CD14-positive monocyte (primary cell): ENCODE data around the gene RIPK1. TPM values are rescaled to one million over a fixed set of nuclear protein-coding genes. Genes with fewer than 3 reads are reported as not detected.

Source experiments
- DNase-seq, 3 donors: peaks; one replicate each; pipeline ENCODE4 v3.0.0-alpha.2; 2011 to 2022
- H2AFZ ChIP-seq: 2 replicates; pipeline ENCODE4 v1.6.0; 2012; ENCODE audit warnings: mild to moderate bottlenecking, low read depth, low read length, inconsistent platforms; ENCODE audit not compliant: insufficient read depth, poor library complexity, severe bottlenecking
- H3K27ac ChIP-seq, 2 donors: 1 replicate in 1 of 2; 2 replicates in 1 of 2; pipeline ENCODE4 v1.5.1; 2012 to 2013; ENCODE audit warnings: low read length in 2 of 2, control low read depth in 1 of 2, inconsistent platforms in 1 of 2, low read depth in 1 of 2, mild to moderate bottlenecking in 1 of 2
- H3K27me3 ChIP-seq, 2 donors: one replicate each; pipeline versions ENCODE4 v1.6.0 to v1.6.1; 2011 to 2013; ENCODE audit warnings: low read length in 2 of 2; ENCODE audit not compliant: control insufficient read depth in 2 of 2, insufficient read depth in 2 of 2
- H3K36me3 ChIP-seq, 2 donors: replicated peaks in 1 of 2; 1 replicate in 1 of 2; 2 replicates in 1 of 2; pipeline versions ENCODE4 v1.5.1 to v1.6.1; 2012 to 2013; ENCODE audit warnings: low read length in 2 of 2, control low read depth in 1 of 2, inconsistent platforms in 1 of 2, mild to moderate bottlenecking in 1 of 2; ENCODE audit not compliant: insufficient read depth in 2 of 2, control insufficient read depth in 1 of 2
- H3K4me1 ChIP-seq, 2 donors: 1 replicate in 1 of 2; 2 replicates in 1 of 2; pipeline versions ENCODE4 v1.5.1 to v1.6.1; 2012 to 2013; ENCODE audit warnings: low read length in 2 of 2, control low read depth in 1 of 2, inconsistent platforms in 1 of 2, mild to moderate bottlenecking in 1 of 2, moderate library complexity in 1 of 2; ENCODE audit not compliant: insufficient read depth in 2 of 2, control insufficient read depth in 1 of 2
- H3K4me2 ChIP-seq: replicated peaks from 2 replicates; pipeline ENCODE3; 2012; ENCODE audit warnings: low read length, moderate library complexity, mild to moderate bottlenecking; ENCODE audit not compliant: poor library complexity, severe bottlenecking; ENCODE audit errors: extremely low read depth
- H3K4me3 ChIP-seq, 3 experiments: fragments of 200-600 bp in 1 of 3; sonication (generic) in 1 of 3; replicated peaks in 1 of 3; 1 replicate in 2 of 3; 2 replicates in 1 of 3; pipeline ENCODE4 v1.5.1; 2011 to 2013; ENCODE audit warnings: low read length in 3 of 3, mild to moderate bottlenecking in 3 of 3, control low read depth in 2 of 3, low read depth in 2 of 3, inconsistent platforms in 1 of 3, moderate library complexity in 1 of 3
- H3K79me2 ChIP-seq: 2 replicates; pipeline ENCODE4 v1.6.0; 2012; ENCODE audit warnings: mild to moderate bottlenecking, control low read depth, inconsistent platforms, low read length, moderate library complexity; ENCODE audit not compliant: insufficient read depth
- H3K9ac ChIP-seq: 2 replicates; pipeline ENCODE4 v1.6.0; 2017; ENCODE audit warnings: low read length, mild to moderate bottlenecking; ENCODE audit not compliant: insufficient read depth, poor library complexity, severe bottlenecking
- H3K9me3 ChIP-seq, 2 donors: replicated peaks in 1 of 2; 1 replicate in 1 of 2; 2 replicates in 1 of 2; pipeline versions ENCODE4 v1.5.1 to v1.6.1; 2012 to 2013; ENCODE audit warnings: low read length in 2 of 2, control low read depth in 1 of 2; ENCODE audit not compliant: control insufficient read depth in 1 of 2, insufficient read depth in 1 of 2
- H4K20me1 ChIP-seq: 2 replicates; pipeline ENCODE4 v1.6.0; 2012; ENCODE audit warnings: mild to moderate bottlenecking, low read length, control low read depth, moderate library complexity; ENCODE audit not compliant: insufficient read depth
- H3K27ac Mint-ChIP-seq, 7 donors: one replicate each; pipeline ENCODE4 v1.8.0; 2020; ENCODE audit warnings: mild to moderate bottlenecking in 7 of 7, mixed read lengths in 7 of 7, moderate library complexity in 6 of 7, inconsistent platforms in 2 of 7
- H3K27me3 Mint-ChIP-seq, 3 donors: one replicate each; pipeline ENCODE4 v1.8.0; 2021 to 2022; ENCODE audit warnings: low read depth in 3 of 3, mild to moderate bottlenecking in 3 of 3, mixed read lengths in 3 of 3, moderate library complexity in 3 of 3, inconsistent platforms in 1 of 3
- H3K36me3 Mint-ChIP-seq, 2 donors: one replicate each; pipeline ENCODE4 v1.8.0; 2020; ENCODE audit warnings: mixed read lengths in 2 of 2, inconsistent platforms in 1 of 2, mild to moderate bottlenecking in 1 of 2
- H3K4me1 Mint-ChIP-seq: one replicate; pipeline ENCODE4 v1.8.0; 2020; ENCODE audit warnings: mild to moderate bottlenecking, mixed read lengths
- H3K4me3 Mint-ChIP-seq, 2 donors: one replicate each; pipeline ENCODE4 v1.8.0; 2020; ENCODE audit warnings: mild to moderate bottlenecking in 2 of 2, mixed read lengths in 2 of 2, moderate library complexity in 1 of 2
- H3K9me3 Mint-ChIP-seq, 7 donors: one replicate each; pipeline ENCODE4 v1.8.0; 2020 to 2022; ENCODE audit warnings: mixed read lengths in 7 of 7, mild to moderate bottlenecking in 6 of 7, moderate library complexity in 6 of 7, inconsistent platforms in 2 of 7
- WGBS: methylation state at CpG from one replicate; pipeline ENCODE4 v1.1.5; 2013; ENCODE audit warnings: missing lambda C conversion rate; ENCODE audit not compliant: insufficient coverage; 5-methylcytosine and 5-hydroxymethylcytosine counted together
- intact Hi-C, 2 donors: fragments of 100-400 bp; cut with micrococcal nuclease; formaldehyde crosslinking; loops; one replicate each; pipeline versions ENCODE4 v1.15.0 to v1.15.1; 2023
- polyA plus RNA-seq, 3 donors: library from polyadenylated mRNA; depleted of rRNA in 1 of 3; unstranded in 2 of 3; stranded (reverse) in 1 of 3; fragments of 300-500 nt in 2 of 3; fragments of >200 nt in 1 of 3; fragmentation: Illumina TruSeq in 2 of 3; gene quantifications; 1 replicate in 2 of 3; 2 replicates in 1 of 3; pipeline ENCODE4 v1.2.3, GENCODE V29; 2012 to 2021
- TF ChIP-seq, protein P1 (sequence below): fragments of 200-600 bp; IDR thresholded peaks from one replicate; pipeline ENCODE4 v1.8.0; 2022; ENCODE audit warnings: antibody characterized with exemption, mild to moderate bottlenecking

Gene RIPK1
- polyA plus RNA-seq, 3 donors = 6.0 to 9.6 (median 9.6) TPM

GRCh38 chr6:3117912-3118352 is 49.6 kb downstream of the RIPK1 start:
- peaks cover 3 to 9% (median 4%) of the 10 kb centered on the region in 3 donors for H3K27me3 Mint-ChIP-seq

DNA sequence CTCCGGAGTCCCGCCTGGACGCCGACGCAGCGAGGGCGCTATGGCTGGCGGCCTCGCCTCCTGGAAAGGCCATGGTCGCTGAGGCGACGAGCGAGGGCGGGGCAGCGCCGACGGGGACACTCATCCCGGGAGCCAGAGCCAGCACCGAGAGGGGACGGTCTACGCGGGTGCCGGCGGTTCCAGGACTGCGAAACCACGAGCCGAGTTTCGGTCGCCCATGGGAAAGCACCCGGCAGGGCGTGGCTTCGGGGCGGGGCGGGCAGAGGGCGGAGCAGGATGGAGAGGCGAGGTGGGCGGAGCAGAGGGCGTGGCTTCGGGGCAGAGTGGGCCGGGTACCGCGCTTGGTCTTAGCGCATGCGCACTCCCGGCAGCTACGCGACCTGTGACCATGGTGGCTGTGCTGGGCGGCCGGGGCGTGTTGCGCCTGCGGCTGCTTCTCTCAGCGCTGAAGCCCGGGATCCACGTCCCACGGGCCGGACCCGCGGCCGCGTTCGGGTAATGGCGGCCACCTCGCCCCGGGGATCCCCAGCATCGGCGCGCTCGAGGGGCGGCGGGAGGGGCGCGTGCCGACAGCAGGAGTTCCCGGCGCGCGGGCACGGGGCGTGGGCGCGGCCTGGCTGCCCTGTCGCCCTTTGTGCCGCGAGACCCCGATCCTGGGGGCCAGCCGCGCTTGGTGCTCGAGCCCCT is 50.2 kb downstream of the RIPK1 start, which contains the start of gene BPHL:
Gene BPHL, plus strand, starts transcription at position 359 of the 687 bp plus-strand sequence. Its CDS starts 30 bp downstream, at position 389.
- peak within 1 kb of the TSS; percentile 98 for H2AFZ ChIP-seq
- TF ChIP-seq, protein P1, sequence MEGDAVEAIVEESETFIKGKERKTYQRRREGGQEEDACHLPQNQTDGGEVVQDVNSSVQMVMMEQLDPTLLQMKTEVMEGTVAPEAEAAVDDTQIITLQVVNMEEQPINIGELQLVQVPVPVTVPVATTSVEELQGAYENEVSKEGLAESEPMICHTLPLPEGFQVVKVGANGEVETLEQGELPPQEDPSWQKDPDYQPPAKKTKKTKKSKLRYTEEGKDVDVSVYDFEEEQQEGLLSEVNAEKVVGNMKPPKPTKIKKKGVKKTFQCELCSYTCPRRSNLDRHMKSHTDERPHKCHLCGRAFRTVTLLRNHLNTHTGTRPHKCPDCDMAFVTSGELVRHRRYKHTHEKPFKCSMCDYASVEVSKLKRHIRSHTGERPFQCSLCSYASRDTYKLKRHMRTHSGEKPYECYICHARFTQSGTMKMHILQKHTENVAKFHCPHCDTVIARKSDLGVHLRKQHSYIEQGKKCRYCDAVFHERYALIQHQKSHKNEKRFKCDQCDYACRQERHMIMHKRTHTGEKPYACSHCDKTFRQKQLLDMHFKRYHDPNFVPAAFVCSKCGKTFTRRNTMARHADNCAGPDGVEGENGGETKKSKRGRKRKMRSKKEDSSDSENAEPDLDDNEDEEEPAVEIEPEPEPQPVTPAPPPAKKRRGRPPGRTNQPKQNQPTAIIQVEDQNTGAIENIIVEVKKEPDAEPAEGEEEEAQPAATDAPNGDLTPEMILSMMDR = no peak
- peak within 1 kb of the TSS; percentile 84 for H3K9ac ChIP-seq
- DNase-seq = peak; percentile 96 to 99 (median 97)
- peaks cover 11% of the 10 kb centered on the region for H4K20me1 ChIP-seq
- Mint-ChIP-seq H3K4me3 (peak within 1 kb of the TSS; percentile 83 to 92), H3K36me3 (peaks cover 20 to 22% of the 10 kb centered on the region in 2 donors), H3K9me3 (no peaks in the 10 kb centered on the region), H3K27me3 (peaks cover 3 to 10% (median 4%) of the 10 kb centered on the region in 3 donors), H3K4me1 (peaks cover 31% of the 10 kb centered on the region), H3K27ac (peak within 1 kb of the TSS; percentile 86 to 97 (median 93))
- intact Hi-C loops = loop anchor here (2.0 to 5.0 kb wide), 6 partner anchors 44 to 1884 kb away; partner anchors contain the start of genes PSMG4 (in 2 of the 2), RIPK1 (in 2 of the 2) and RPP40 (in 1 of the 2)
- no peaks in the 10 kb centered on the region for H3K9me3 ChIP-seq
- H3K27ac ChIP-seq = peak within 1 kb of the TSS; percentile 87 to 89
- H3K27me3 ChIP-seq = no peaks in the 10 kb centered on the region
- H3K79me2 ChIP-seq = no peaks in the 10 kb centered on the region
- H3K36me3 ChIP-seq = peaks cover 11 to 21% of the 10 kb centered on the region in 2 donors
- WGBS = under 1% methylated on average over 89 of the region's 89 CpGs
- H3K4me3 ChIP-seq = peak within 1 kb of the TSS; percentile 57 to 83 (median 62)
- peaks cover 18 to 24% of the 10 kb centered on the region in 2 donors for H3K4me1 ChIP-seq
- H3K4me2 ChIP-seq = peak within 1 kb of the TSS; percentile 92

More at GRCh38 chr6:3117912-3118352, 49.6 kb downstream of the RIPK1 start:
- H4K20me1 ChIP-seq = peaks cover 13% of the 10 kb centered on the region
- H3K9me3 ChIP-seq = no peaks in the 10 kb centered on the region
- TF ChIP-seq, protein P1 = no peak
- H3K9me3 Mint-ChIP-seq = no peaks in the 10 kb centered on the region
- H3K4me1 Mint-ChIP-seq = peaks cover 31% of the 10 kb centered on the region
- intact Hi-C loops = loop anchor here (2.0 to 5.0 kb wide), 6 partner anchors 44 to 1884 kb away; partner anchors contain the start of genes PSMG4 (in 2 of the 2), RIPK1 (in 2 of the 2) and RPP40 (in 1 of the 2)
- H3K4me1 ChIP-seq = peaks cover 18 to 24% of the 10 kb centered on the region in 2 donors
- H3K36me3 Mint-ChIP-seq = peaks cover 25 to 27% of the 10 kb centered on the region in 2 donors
- peak overlapping the region; percentile 57 to 83 (median 62) for H3K4me3 ChIP-seq
- H3K27ac Mint-ChIP-seq = peak overlapping the region; percentile 86 to 97 (median 93)
- no peaks in the 10 kb centered on the region for H3K27me3 ChIP-seq
- no peak for DNase-seq
- H3K4me3 Mint-ChIP-seq = peak overlapping the region; percentile 83 to 92
- 3% methylated on average over 3 of the region's 8 CpGs for WGBS
- no peaks in the 10 kb centered on the region for H3K79me2 ChIP-seq
- H3K36me3 ChIP-seq = peaks cover 17 to 27% of the 10 kb centered on the region in 2 donors
- peak overlapping the region; percentile 84 for H3K9ac ChIP-seq
- peak overlapping the region; percentile 92 for H3K4me2 ChIP-seq
- H2AFZ ChIP-seq = peak overlapping the region; percentile 98
- peak overlapping the region; percentile 87 to 89 for H3K27ac ChIP-seq
